IMR-90 (cell line): ENCODE data around the gene ACKR2. TPM values are rescaled to one million over a fixed set of nuclear protein-coding genes. Genes with fewer than 3 reads are reported as not detected.

Experiments
- ATAC-seq: fragments of 200-7000 bp; cut with Tn5 transposase; 2 replicates; pipeline ENCODE4 v1.9.1; 2020; ENCODE audit warnings: low read depth, mild to moderate bottlenecking, moderate library complexity
- BruUV-seq: library from RNA; stranded (reverse); fragments of 400-500 nt; replicated peaks from 2 replicates; lab custom pipeline; 2021; lab: Mats Ljungman, UMichigan
- CTCF ChIA-PET: fragments of 300-600 bp; formaldehyde crosslinking; extraction: SDS; loops from one replicate; lab custom pipeline; 2021; ENCODE audit warnings: antibody characterized with exemption; lab: Yijun Ruan, JAX
- POLR2A ChIA-PET: fragments of 300-600 bp; sonication (Branson Sonifier 250); formaldehyde crosslinking; loops from one replicate; lab custom pipeline; 2022; ENCODE audit warnings: antibody characterized with exemption; ENCODE audit not compliant: unreplicated experiment; lab: Charles Lee
- DNase-seq: peaks from one replicate; pipeline ENCODE4 v3.0.0; 2013
- H2AFZ ChIP-seq: replicated peaks from 2 replicates; pipeline ENCODE3; 2013; ENCODE audit warnings: low read length, mild to moderate bottlenecking; ENCODE audit not compliant: poor library complexity
- H2AK5ac ChIP-seq: 2 replicates; pipeline ENCODE4 v1.6.1; 2013; ENCODE audit warnings: low read depth, low read length, inconsistent platforms
- H2AK9ac ChIP-seq: replicated peaks from 2 replicates; pipeline ENCODE3; 2013; ENCODE audit warnings: mild to moderate bottlenecking, low read depth, low read length, moderate library complexity; ENCODE audit not compliant: poor library complexity
- H2BK120ac ChIP-seq: 2 replicates; pipeline ENCODE4 v1.6.1; 2013; ENCODE audit warnings: low read depth, low read length, inconsistent platforms
- H2BK15ac ChIP-seq: 3 replicates; pipeline ENCODE4 v1.6.1; 2013; ENCODE audit warnings: low read depth, low read length, inconsistent platforms
- H2BK20ac ChIP-seq: 2 replicates; pipeline ENCODE4 v1.6.1; 2013; ENCODE audit warnings: low read depth, mild to moderate bottlenecking, inconsistent platforms, low read length, moderate library complexity
- H2BK5ac ChIP-seq: 2 replicates; pipeline ENCODE4 v1.6.1; 2013; ENCODE audit warnings: mild to moderate bottlenecking, low read depth, low read length, inconsistent platforms; ENCODE audit not compliant: poor library complexity, severe bottlenecking
- H3K14ac ChIP-seq: replicated peaks from 2 replicates; pipeline ENCODE4 v1.6.1; 2013; ENCODE audit warnings: low read depth, low read length, inconsistent platforms
- H3K18ac ChIP-seq: 2 replicates; pipeline ENCODE4 v1.6.1; 2013; ENCODE audit warnings: low read depth, low read length, control low read depth
- H3K23ac ChIP-seq: 2 replicates; pipeline ENCODE4 v1.6.1; 2013; ENCODE audit warnings: low read depth, low read length, inconsistent platforms
- H3K27ac ChIP-seq: 2 replicates; pipeline ENCODE4 v1.5.1; 2013; ENCODE audit warnings: mild to moderate bottlenecking, control low read depth, low read length; ENCODE audit not compliant: insufficient read depth
- H3K27me3 ChIP-seq: 2 replicates; pipeline ENCODE4 v1.6.1; 2013; ENCODE audit warnings: low read length; ENCODE audit not compliant: control insufficient read depth, insufficient read depth
- H3K36me3 ChIP-seq: 2 replicates; pipeline ENCODE4 v1.6.1; 2013; ENCODE audit warnings: low read length, mixed read lengths; ENCODE audit not compliant: control insufficient read depth, insufficient read depth
- H3K4ac ChIP-seq: 2 replicates; pipeline ENCODE4 v1.6.1; 2013; ENCODE audit warnings: low read depth, low read length, inconsistent platforms
- H3K4me1 ChIP-seq: 2 replicates; pipeline ENCODE4 v1.6.1; 2013; ENCODE audit warnings: low read length, mixed read lengths; ENCODE audit not compliant: control insufficient read depth, insufficient read depth
- H3K4me2 ChIP-seq: 2 replicates; pipeline ENCODE4 v1.6.1; 2013; ENCODE audit warnings: low read depth, mild to moderate bottlenecking, control low read depth, low read length, moderate library complexity
- H3K4me3 ChIP-seq: 2 replicates; pipeline ENCODE4 v1.5.1; 2013; ENCODE audit warnings: low read depth, mild to moderate bottlenecking, control low read depth, low read length, moderate library complexity; ENCODE audit not compliant: insufficient read depth
- H3K56ac ChIP-seq: 2 replicates; pipeline ENCODE4 v1.6.1; 2013; ENCODE audit warnings: low read length, inconsistent platforms; ENCODE audit not compliant: insufficient read depth; ENCODE audit errors: extremely low read depth
- H3K79me1 ChIP-seq, 2 experiments: 2 replicates each; pipeline ENCODE4 v1.6.1; 2013; ENCODE audit warnings: low read length in 2 of 2, inconsistent platforms in 1 of 2, low read depth in 1 of 2
- H3K9ac ChIP-seq: 2 replicates; pipeline ENCODE4 v1.6.1; 2013; ENCODE audit warnings: low read depth, low read length, control low read depth
- H3K9me1 ChIP-seq: 2 replicates; pipeline ENCODE4 v1.6.1; 2013; ENCODE audit warnings: low read length, inconsistent platforms; ENCODE audit not compliant: insufficient read depth
- H3K9me3 ChIP-seq: 2 replicates; pipeline ENCODE4 v1.6.1; 2013; ENCODE audit warnings: low read length; ENCODE audit not compliant: control insufficient read depth, insufficient read depth
- H4K20me1 ChIP-seq: 2 replicates; pipeline ENCODE4 v1.6.1; 2013; ENCODE audit warnings: low read length, inconsistent platforms; ENCODE audit not compliant: insufficient read depth
- H4K5ac ChIP-seq: 2 replicates; pipeline ENCODE4 v1.6.1; 2013; ENCODE audit warnings: mild to moderate bottlenecking, low read depth, low read length, control low read depth
- H4K8ac ChIP-seq, 2 experiments: 2 replicates each; pipeline ENCODE4 v1.6.1; 2013; ENCODE audit warnings: low read depth in 2 of 2, low read length in 2 of 2, control low read depth in 1 of 2, inconsistent platforms in 1 of 2
- H4K91ac ChIP-seq: 2 replicates; pipeline ENCODE4 v1.6.1; 2013; ENCODE audit warnings: low read depth, low read length, inconsistent platforms; ENCODE audit not compliant: insufficient read depth
- BHLHE40 ChIP-seq: fragments of 150-350 bp; IDR thresholded peaks from 2 replicates; pipeline ENCODE4 v1.6.1; 2016; ENCODE audit warnings: mild to moderate bottlenecking, low read depth, low read length
- CEBPB ChIP-seq: IDR thresholded peaks from 2 replicates; pipeline ENCODE4 v1.6.1; 2012; ENCODE audit warnings: low read depth, low read length, improper control_type of control experiment
- CHD1 ChIP-seq: IDR thresholded peaks from 2 replicates; pipeline ENCODE4 v1.6.1; 2012; ENCODE audit warnings: low read depth, low read length, improper control_type of control experiment
- ELK1 ChIP-seq: fragments of 150-350 bp; IDR thresholded peaks from 2 replicates; pipeline ENCODE4 v1.6.1; 2016; ENCODE audit warnings: low read depth, mild to moderate bottlenecking, low read length, moderate library complexity, borderline replicate concordance
- FOS ChIP-seq: fragments of 150-350 bp; IDR thresholded peaks from 2 replicates; pipeline ENCODE4 v1.6.1; 2016; ENCODE audit warnings: low read depth, low read length
- MAFK ChIP-seq: IDR thresholded peaks from 2 replicates; pipeline ENCODE4 v1.6.1; 2012; ENCODE audit warnings: low read depth, low read length, improper control_type of control experiment
- MAZ ChIP-seq: IDR thresholded peaks from 2 replicates; pipeline ENCODE4 v1.6.1; 2012; ENCODE audit warnings: low read depth, mild to moderate bottlenecking, low read length, improper control_type of control experiment, moderate library complexity, borderline replicate concordance
- MXI1 ChIP-seq: IDR thresholded peaks from 2 replicates; pipeline ENCODE4 v1.6.1; 2012; ENCODE audit warnings: low read depth, mild to moderate bottlenecking, low read length, moderate library complexity, borderline replicate concordance
- NFE2L2 ChIP-seq: fragments of 150-350 bp; IDR thresholded peaks from 2 replicates; pipeline ENCODE4 v1.6.1; 2016; ENCODE audit warnings: low read depth, mild to moderate bottlenecking, low read length
- POLR2A ChIP-seq: IDR thresholded peaks from 2 replicates; pipeline ENCODE4 v1.6.1; 2012; ENCODE audit warnings: mild to moderate bottlenecking, low read depth, low read length
- RAD21 ChIP-seq: IDR thresholded peaks from 2 replicates; pipeline ENCODE4 v1.6.1; 2012; ENCODE audit warnings: low read length, improper control_type of control experiment
- RCOR1 ChIP-seq: IDR thresholded peaks from 2 replicates; pipeline ENCODE4 v1.6.1; 2012; ENCODE audit warnings: mild to moderate bottlenecking, low read length, improper control_type of control experiment; ENCODE audit not compliant: insufficient replicate concordance
- RFX5 ChIP-seq: IDR thresholded peaks from 2 replicates; pipeline ENCODE4 v1.8.0; 2012; ENCODE audit warnings: low read depth, mild to moderate bottlenecking, low read length, moderate library complexity
- SMC3 ChIP-seq: fragments of 150-350 bp; IDR thresholded peaks from 2 replicates; pipeline ENCODE4 v1.6.1; 2016; ENCODE audit warnings: low read depth, mild to moderate bottlenecking, antibody characterized with exemption, low read length, moderate library complexity
- WGBS, 2 experiments: methylation state at CpG; one replicate each; pipeline versions ENCODE4 v1.1.5 to v1.1.7; 2013; ENCODE audit warnings: missing lambda C conversion rate in 2 of 2; ENCODE audit not compliant: insufficient read length in 1 of 2; ENCODE audit errors: extremely low coverage in 2 of 2; 5-methylcytosine and 5-hydroxymethylcytosine counted together
- dilution Hi-C: fragments of 300-500 bp; cut with HindIII; formaldehyde crosslinking; loops from one replicate; pipeline ENCODE4 v1.14.3; 2018; ENCODE audit warnings: low sequenced_read_pairs; ENCODE audit not compliant: unreplicated experiment
- in situ Hi-C: fragments of 300-500 bp; cut with MboI; formaldehyde crosslinking; loops from 3 replicates; pipeline ENCODE4 v1.14.3; 2019; ENCODE audit warnings: low sequenced_read_pairs, inconsistent platforms, mixed read lengths
- intact Hi-C: fragments of 100-400 bp; cut with micrococcal nuclease; formaldehyde crosslinking; loops from 2 replicates; pipeline ENCODE4 v1.10.0; 2022
- polyA plus RNA-seq, 3 experiments: library from polyadenylated mRNA; depleted of rRNA; stranded (reverse); fragments of >200 nt; gene quantifications; 2 replicates each; pipeline ENCODE4 v1.2.3, GENCODE V29; 2012; ENCODE audit warnings: low replicate concordance in 1 of 3
- total RNA-seq: library from RNA; depleted of rRNA; stranded (reverse); fragments of >200 nt; gene quantifications from 2 replicates; pipeline ENCODE4 v1.2.3, GENCODE V29; 2012
- TF ChIP-seq, protein P1 (sequence below): conservative IDR thresholded peaks from 2 replicates; pipeline ENCODE4 v1.5.1; 2012; ENCODE audit warnings: mild to moderate bottlenecking, low read depth, low read length, improper control_type of control experiment
- TF ChIP-seq, protein P2 (sequence below): fragments of 150-350 bp; IDR thresholded peaks from 2 replicates; pipeline ENCODE4 v1.6.1; 2017; ENCODE audit warnings: mild to moderate bottlenecking, antibody characterized with exemption, low read length, low read depth

Gene ACKR2
- total and polyA plus RNA-seq, 2 of the 4 experiments (the other 2 are of a cell fraction): 0.10 TPM; not detected in 1

DNA sequence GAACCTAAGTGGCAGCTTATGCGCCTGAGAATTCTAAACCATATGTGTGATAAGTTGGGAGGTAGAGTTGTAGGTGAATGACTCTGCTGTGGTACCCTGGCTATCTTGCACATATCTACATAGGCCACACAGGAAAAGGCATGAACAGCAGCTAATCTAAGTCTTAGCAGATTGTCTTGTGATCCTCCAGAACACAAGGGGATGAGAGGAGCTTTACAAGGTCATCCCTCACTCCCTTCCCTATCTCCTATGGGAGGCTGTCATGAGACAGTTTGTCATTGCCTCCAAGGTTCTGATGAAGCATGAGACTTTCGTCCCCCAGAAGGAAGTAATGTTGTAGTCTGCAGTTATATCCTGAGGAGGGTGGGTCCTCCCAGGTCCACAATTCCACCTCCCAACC is 93.0 kb downstream of the ACKR2 start:
- no TSS peak for BruUV-seq
- H2AFZ ChIP-seq: no peak overlapping the region
- no peaks in the 10 kb centered on the region for H3K9me3 ChIP-seq
- DNase-seq (no peak), ATAC-seq (no peak)
- intact Hi-C loops (no loop called here), dilution Hi-C loops (no loop called here), in situ Hi-C loops (no loop called here)
- H4K5ac ChIP-seq: no peak overlapping the region
- H2AK5ac ChIP-seq: no peak overlapping the region
- H4K91ac ChIP-seq: no peak overlapping the region
- no peak overlapping the region for H3K56ac ChIP-seq
- no peak overlapping the region for H3K23ac ChIP-seq
- H4K8ac ChIP-seq: no peak overlapping the region
- POLR2A ChIA-PET: no interaction called here
- H3K27ac ChIP-seq: no peak overlapping the region
- H3K4me3 ChIP-seq: no peak overlapping the region
- no peak overlapping the region for H3K4me2 ChIP-seq
- no peak overlapping the region for H2AK9ac ChIP-seq
- H2BK120ac ChIP-seq: no peak overlapping the region
- no peaks in the 10 kb centered on the region for H3K79me1 ChIP-seq
- no peak overlapping the region for H2BK5ac ChIP-seq
- H3K18ac ChIP-seq: no peak overlapping the region
- WGBS, 2 experiments: no CpG with 5 or more reads among the region's 2 CpGs
- no peak overlapping the region for H3K14ac ChIP-seq
- peaks cover 13% of the 10 kb centered on the region for H3K27me3 ChIP-seq
- H4K20me1 ChIP-seq: no peaks in the 10 kb centered on the region
- TF ChIP-seq RCOR1 (no peak), RFX5 (no peak), SMC3 (no peak), MXI1 (no peak), NFE2L2 (no peak), FOS (no peak), CEBPB (no peak), MAZ (no peak), MAFK (no peak), RAD21 (no peak), BHLHE40 (no peak), CHD1 (no peak), POLR2A (no peak), ELK1 (no peak)
- TF ChIP-seq, protein P1, sequence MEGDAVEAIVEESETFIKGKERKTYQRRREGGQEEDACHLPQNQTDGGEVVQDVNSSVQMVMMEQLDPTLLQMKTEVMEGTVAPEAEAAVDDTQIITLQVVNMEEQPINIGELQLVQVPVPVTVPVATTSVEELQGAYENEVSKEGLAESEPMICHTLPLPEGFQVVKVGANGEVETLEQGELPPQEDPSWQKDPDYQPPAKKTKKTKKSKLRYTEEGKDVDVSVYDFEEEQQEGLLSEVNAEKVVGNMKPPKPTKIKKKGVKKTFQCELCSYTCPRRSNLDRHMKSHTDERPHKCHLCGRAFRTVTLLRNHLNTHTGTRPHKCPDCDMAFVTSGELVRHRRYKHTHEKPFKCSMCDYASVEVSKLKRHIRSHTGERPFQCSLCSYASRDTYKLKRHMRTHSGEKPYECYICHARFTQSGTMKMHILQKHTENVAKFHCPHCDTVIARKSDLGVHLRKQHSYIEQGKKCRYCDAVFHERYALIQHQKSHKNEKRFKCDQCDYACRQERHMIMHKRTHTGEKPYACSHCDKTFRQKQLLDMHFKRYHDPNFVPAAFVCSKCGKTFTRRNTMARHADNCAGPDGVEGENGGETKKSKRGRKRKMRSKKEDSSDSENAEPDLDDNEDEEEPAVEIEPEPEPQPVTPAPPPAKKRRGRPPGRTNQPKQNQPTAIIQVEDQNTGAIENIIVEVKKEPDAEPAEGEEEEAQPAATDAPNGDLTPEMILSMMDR: no peak
- TF ChIP-seq, protein P2, sequence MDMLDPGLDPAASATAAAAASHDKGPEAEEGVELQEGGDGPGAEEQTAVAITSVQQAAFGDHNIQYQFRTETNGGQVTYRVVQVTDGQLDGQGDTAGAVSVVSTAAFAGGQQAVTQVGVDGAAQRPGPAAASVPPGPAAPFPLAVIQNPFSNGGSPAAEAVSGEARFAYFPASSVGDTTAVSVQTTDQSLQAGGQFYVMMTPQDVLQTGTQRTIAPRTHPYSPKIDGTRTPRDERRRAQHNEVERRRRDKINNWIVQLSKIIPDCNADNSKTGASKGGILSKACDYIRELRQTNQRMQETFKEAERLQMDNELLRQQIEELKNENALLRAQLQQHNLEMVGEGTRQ: no peak
- CTCF ChIA-PET: interaction anchor here (0.6 to 1.0 kb wide), 2 partner anchors 10 to 774 kb away, joined by 3 to 5 read pairs; no protein-coding TSS in a partner anchor
- no peak overlapping the region for H3K4ac ChIP-seq
- no peak overlapping the region for H3K9ac ChIP-seq
- no peaks in the 10 kb centered on the region for H3K9me1 ChIP-seq
- H3K36me3 ChIP-seq: no peaks in the 10 kb centered on the region
- H2BK15ac ChIP-seq: no peak overlapping the region
- H3K4me1 ChIP-seq: no peaks in the 10 kb centered on the region
- no peak overlapping the region for H2BK20ac ChIP-seq
